Measurements from ENCODE around the gene PRKCSH.
A peak's percentile ranks its signal among the peaks of the same experiment; 100 is the strongest.

Gene PRKCSH

DNA sequence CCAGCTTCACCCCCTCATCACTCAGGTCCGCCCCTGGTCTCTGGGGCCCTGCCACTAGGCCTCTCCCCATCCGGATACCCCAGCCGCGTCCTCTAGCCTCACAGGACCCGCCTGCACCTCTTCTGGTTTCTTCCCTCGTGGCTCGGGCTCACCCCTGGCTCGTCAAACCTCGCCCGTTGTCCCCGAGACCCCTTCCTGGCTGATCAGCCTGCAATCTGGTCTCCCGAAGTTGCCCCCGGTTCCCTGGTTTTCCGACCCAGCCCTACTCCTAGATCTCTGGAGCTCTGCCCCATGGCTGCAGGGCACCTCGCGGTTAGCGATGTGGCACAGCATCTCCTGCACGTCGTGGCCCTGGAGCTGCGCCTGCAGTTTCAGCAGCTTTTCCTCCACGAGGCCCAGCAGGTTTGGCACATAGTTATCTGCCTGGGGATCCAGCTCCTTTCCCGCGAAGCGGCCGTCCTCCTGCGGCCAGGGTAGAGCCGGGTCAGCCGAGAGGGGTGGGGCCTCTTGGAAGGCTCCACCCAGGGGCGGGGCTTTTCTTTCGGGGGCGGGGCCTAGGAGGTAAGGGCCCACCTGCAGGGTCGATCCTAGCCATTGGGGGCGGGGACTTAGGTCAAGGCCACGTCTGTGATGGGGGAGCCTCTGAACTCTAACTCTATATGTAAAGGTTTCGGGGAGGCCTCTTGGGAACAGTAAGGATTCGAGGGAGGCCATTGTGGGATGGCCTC lies 13.9 kb upstream of the PRKCSH start:
- Histone ChIP-seq H3K4me3 (ENCODE audit: low read depth, low read length) (no peak overlapping the region), H3K9me3 (ENCODE audit: control insufficient read depth, insufficient read depth, low read depth, low read length) (no peaks in the 10 kb centered on the region), H3K36me3 (ENCODE audit: control insufficient read depth in 2 of 2, insufficient read depth in 1 of 2, low read length in 2 of 2) (no peaks in the 10 kb centered on the region), H3K4me1 (ENCODE audit: control insufficient read depth, insufficient read depth, low read length) (no peaks in the 10 kb centered on the region), H3K27ac (ENCODE audit: extremely low read depth, low read depth, low read length) (no peak overlapping the region)
- peak; percentile 61; the same call in 1 of the 2 replicates for TF ChIP-seq KLF8 (tag by site-specific recombination; IDR thresholded peaks at IDR 0.05)
- no peak for TF ChIP-seq ZNF529 (tag by site-specific recombination; IDR thresholded peaks at IDR 0.05; ENCODE audit: insufficient replicate concordance)
- TF ChIP-seq ZNF677 (tag by site-specific recombination; IDR thresholded peaks at IDR 0.05), result no peak
- TF ChIP-seq ZNF600 (tag by site-specific recombination; IDR thresholded peaks at IDR 0.05), result peak; percentile 42; the same call in 1 of the 2 replicates
- TF ChIP-seq, protein P1, sequence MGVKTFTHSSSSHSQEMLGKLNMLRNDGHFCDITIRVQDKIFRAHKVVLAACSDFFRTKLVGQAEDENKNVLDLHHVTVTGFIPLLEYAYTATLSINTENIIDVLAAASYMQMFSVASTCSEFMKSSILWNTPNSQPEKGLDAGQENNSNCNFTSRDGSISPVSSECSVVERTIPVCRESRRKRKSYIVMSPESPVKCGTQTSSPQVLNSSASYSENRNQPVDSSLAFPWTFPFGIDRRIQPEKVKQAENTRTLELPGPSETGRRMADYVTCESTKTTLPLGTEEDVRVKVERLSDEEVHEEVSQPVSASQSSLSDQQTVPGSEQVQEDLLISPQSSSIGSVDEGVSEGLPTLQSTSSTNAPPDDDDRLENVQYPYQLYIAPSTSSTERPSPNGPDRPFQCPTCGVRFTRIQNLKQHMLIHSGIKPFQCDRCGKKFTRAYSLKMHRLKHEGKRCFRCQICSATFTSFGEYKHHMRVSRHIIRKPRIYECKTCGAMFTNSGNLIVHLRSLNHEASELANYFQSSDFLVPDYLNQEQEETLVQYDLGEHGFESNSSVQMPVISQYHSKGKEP (tag by site-specific recombination; IDR thresholded peaks at IDR 0.05), result peak; percentile 96
- TF ChIP-seq ZNF610 (tag by site-specific recombination; IDR thresholded peaks at IDR 0.05; ENCODE audit: borderline replicate concordance), result no peak
- peak; percentile 61 for TF ChIP-seq SP3 (tag by site-specific recombination; IDR thresholded peaks at IDR 0.05)
- TF ChIP-seq SP2 (tag by site-specific recombination; IDR thresholded peaks at IDR 0.05), result peak; percentile 34; the same call in 1 of the 2 replicates
- TF ChIP-seq HOXC10 (CRISPR knock-in tag; IDR thresholded peaks at IDR 0.05), result no peak
- ChIA-PET CTCF (interaction anchor here (0.6 to 1.4 kb wide), 4 partner anchors 12 to 40 kb away, joined by 4 read pairs; no protein-coding TSS in a partner anchor), POLR2A (interaction anchor here (1.1 to 1.4 kb wide), 2 partner anchors 38 to 46 kb away, joined by 4 to 6 read pairs; no protein-coding TSS in a partner anchor)

DNA sequence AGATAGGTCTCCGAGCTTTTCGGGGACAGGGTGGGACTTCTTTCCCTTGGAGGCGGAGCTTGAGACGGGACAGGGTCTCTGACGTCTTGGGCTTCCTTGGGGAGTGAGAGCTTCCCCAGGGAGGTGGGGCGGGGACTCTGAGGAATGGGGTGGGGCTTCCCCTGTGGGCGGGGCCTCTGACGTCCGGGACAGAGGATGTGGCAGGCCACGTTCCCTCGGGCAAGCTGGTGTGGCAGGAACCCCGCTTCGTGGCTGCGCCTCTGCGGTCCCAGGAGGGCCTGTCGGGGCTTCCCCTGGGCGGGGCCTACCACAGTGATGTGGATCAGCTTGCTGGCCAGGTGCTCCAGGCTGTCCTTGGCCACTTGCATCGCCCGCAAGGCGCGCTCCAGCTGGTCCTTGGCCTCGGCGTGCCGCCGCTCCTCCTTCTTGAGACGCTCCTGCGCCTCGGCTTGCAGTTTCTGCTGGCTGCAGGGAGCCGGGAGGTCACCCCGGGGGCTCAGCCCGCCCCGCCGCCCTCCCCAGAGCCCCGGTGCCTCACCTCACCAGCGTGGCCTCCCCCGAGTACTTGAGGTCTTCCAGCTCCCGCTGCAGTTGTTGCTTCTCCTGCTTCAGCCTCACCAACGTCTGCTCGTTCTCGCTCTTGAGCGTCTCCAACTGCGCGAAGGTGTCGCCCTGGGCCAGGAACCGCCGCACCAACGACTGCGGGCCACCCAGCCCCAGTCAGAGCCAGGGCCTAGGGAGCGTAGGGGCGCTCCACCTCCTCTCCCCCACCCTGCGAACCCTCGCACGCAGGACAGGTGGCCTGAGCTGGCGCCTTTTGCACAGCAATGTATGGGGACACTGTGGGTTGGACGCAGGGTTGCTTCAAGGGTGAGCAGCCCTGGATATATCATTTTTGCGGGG lies 13.0 kb upstream of the PRKCSH start:
- Histone ChIP-seq H3K4me3 (ENCODE audit: low read depth, low read length) (no peak overlapping the region), H3K27ac (ENCODE audit: extremely low read depth, low read depth, low read length) (no peak overlapping the region), H3K36me3 (ENCODE audit: control insufficient read depth in 2 of 2, insufficient read depth in 1 of 2, low read length in 2 of 2) (no peaks in the 10 kb centered on the region), H3K9me3 (ENCODE audit: control insufficient read depth, insufficient read depth, low read depth, low read length) (no peaks in the 10 kb centered on the region), H3K4me1 (ENCODE audit: control insufficient read depth, insufficient read depth, low read length) (no peaks in the 10 kb centered on the region)
- no peak for TF ChIP-seq ZNF660 (tag by site-specific recombination; IDR thresholded peaks at IDR 0.05)
- TF ChIP-seq ZNF114 (tag by site-specific recombination; IDR thresholded peaks at IDR 0.05), result no peak
- no peak for TF ChIP-seq ZNF629 (tag by site-specific recombination; IDR thresholded peaks at IDR 0.05)
- TF ChIP-seq TRIM28 (IDR thresholded peaks at IDR 0.05; ENCODE audit: borderline replicate concordance, low read length), result no peak
- TF ChIP-seq, protein P2, sequence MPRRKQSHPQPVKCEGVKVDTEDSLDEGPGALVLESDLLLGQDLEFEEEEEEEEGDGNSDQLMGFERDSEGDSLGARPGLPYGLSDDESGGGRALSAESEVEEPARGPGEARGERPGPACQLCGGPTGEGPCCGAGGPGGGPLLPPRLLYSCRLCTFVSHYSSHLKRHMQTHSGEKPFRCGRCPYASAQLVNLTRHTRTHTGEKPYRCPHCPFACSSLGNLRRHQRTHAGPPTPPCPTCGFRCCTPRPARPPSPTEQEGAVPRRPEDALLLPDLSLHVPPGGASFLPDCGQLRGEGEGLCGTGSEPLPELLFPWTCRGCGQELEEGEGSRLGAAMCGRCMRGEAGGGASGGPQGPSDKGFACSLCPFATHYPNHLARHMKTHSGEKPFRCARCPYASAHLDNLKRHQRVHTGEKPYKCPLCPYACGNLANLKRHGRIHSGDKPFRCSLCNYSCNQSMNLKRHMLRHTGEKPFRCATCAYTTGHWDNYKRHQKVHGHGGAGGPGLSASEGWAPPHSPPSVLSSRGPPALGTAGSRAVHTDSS (tag by site-specific recombination; IDR thresholded peaks at IDR 0.05), result no peak
- no peak for TF ChIP-seq TCF7L2 (IDR thresholded peaks at IDR 0.05; ENCODE audit: borderline replicate concordance, low read depth, low read length)
- no peak for TF ChIP-seq ZNF501 (tag by site-specific recombination; IDR thresholded peaks at IDR 0.05)
- no peak for TF ChIP-seq ZNF626 (tag by site-specific recombination; IDR thresholded peaks at IDR 0.05)
- no peak for TF ChIP-seq ZNF221 (tag by site-specific recombination; IDR thresholded peaks at IDR 0.05; ENCODE audit: borderline replicate concordance)
- ChIA-PET POLR2A (interaction anchor here (1.1 to 1.4 kb wide), 2 partner anchors 39 to 47 kb away, joined by 4 to 6 read pairs; no protein-coding TSS in a partner anchor), CTCF (interaction anchor here (1.4 kb wide), 1 partner anchor 41 kb away, joined by 4 read pairs; no protein-coding TSS in a partner anchor)
